OCI-LY7 (cell line): ENCODE results near the gene AFDN.

ENCODE experiments used
- EZH2phosphoT487 ChIP-seq: fragments of 200-600 bp; sonication (generic); IDR thresholded peaks from 2 replicates; pipeline ENCODE4 v1.6.1; 2018; ENCODE audit warnings: low read depth, borderline replicate concordance, mild to moderate bottlenecking, mixed run types, antibody characterized with exemption, low read length, moderate library complexity, mixed read lengths
- TF ChIP-seq, protein P1 (sequence below): fragments of 200-600 bp; sonication (generic); conservative IDR thresholded peaks from 2 replicates; pipeline ENCODE4 v1.5.1; 2014; ENCODE audit warnings: mild to moderate bottlenecking, antibody characterized with exemption, low read length, moderate library complexity, mixed read lengths

DNA sequence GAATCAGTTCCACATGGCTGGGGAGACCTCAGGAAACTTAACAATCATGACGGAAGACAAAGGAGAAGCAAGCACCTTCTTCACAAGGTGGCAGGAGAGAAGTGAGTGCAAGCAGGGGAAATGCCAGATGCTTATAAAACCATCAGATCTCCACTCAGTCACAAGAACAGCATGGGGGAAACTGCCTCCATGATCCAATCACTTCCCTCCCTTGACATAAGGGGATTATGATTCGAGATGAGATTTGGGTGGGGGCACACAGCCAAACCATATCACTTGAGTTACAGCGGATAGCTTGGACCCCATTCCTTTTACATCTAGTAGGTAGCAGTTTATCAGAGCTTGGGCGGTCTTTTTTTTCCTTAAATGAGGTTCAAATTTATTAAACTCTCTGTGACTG, 19.1 kb downstream of the AFDN start:
- TF ChIP-seq, protein P1, sequence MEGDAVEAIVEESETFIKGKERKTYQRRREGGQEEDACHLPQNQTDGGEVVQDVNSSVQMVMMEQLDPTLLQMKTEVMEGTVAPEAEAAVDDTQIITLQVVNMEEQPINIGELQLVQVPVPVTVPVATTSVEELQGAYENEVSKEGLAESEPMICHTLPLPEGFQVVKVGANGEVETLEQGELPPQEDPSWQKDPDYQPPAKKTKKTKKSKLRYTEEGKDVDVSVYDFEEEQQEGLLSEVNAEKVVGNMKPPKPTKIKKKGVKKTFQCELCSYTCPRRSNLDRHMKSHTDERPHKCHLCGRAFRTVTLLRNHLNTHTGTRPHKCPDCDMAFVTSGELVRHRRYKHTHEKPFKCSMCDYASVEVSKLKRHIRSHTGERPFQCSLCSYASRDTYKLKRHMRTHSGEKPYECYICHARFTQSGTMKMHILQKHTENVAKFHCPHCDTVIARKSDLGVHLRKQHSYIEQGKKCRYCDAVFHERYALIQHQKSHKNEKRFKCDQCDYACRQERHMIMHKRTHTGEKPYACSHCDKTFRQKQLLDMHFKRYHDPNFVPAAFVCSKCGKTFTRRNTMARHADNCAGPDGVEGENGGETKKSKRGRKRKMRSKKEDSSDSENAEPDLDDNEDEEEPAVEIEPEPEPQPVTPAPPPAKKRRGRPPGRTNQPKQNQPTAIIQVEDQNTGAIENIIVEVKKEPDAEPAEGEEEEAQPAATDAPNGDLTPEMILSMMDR: no peak
- no peak for TF ChIP-seq EZH2phosphoT487
